Brain pericyte (primary cell): Measurements from ENCODE around the gene IMMP2L.
"Not testable (repeated sequence)": the region's sequence is repeated elsewhere in the genome, so short reads cannot be mapped to it uniquely, and the experiment has no call there.

Source experiments
- DNase-seq: peaks from one replicate; pipeline ENCODE4 v3.0.0-alpha.2; 2012; ENCODE audit warnings: low read depth, low spot score

IMMP2L gene

DNA sequence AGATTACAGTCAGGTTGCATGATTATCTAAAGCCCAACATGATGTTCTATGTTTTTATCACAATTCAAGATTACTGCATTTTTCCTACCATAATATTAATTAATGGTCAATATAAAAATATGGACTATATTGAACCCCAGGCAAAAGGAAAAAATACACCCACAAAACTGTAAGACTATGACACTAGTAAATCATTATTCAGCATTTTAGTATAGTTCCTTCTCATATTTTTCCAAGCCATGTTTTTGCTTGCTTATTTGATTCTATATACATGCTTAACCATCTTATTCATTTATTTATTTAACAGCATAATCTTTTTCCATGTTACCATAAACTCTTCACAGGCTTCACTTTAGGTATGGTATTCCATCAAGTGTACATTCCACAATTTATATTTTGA, 101.6 kb downstream of the IMMP2L start:
- DNase-seq: no peak

DNA sequence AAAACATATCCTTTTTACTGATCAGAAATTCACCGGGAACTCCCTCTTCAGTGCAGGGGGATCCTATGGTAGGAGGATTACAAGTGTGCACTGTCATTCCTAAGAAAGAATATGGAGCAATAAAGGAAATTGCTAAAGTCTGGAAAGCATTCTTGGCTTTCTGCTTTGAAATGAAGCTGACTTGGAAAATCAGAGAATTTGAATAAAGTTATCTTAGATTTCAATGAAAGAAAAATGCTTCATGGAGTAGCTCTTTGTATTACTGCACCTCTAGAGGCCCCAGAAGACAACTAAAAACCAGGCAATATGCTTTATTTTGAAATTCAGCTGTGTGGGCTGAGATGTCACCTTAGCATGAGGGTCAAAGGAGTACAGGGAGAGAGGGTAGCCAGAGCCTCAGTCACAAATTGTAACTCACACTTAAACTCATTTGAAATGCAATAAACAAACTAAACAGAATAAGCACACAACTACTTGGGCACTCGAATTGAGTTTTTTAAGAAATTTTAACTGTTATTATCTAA, 102.5 kb downstream of the IMMP2L start:
- DNase-seq: no peak

DNA sequence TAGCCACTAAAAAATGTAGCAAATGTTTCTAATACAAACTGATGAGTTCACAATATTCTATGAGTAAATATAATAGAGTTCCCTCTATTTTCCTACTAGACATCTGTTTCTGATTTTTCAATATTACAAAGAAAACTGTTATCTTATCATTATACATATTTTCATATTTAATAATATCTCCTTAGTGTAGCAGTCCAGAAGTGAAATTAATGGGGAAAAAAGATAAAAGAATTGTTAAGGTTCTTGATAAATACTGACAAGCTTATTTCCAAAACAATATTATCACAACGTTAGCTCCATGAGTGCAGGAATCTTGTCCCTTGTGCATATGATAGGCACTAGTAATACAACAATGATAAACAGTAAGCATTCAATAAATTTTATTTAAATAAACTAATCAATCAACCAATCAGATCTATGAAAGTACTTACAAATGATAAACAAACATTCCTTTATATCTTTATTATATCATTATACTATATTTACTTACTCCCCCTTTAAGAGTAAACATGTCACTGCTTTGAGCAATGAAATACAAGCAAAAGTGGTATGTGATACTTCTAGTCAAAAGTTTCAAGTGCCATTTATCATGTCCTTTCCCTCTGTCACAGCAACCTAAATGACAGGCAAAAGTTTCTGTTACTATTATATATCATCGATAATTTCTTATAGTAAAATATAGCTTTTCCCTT, 103.1 kb downstream of the IMMP2L start:
- DNase-seq: no peak

DNA sequence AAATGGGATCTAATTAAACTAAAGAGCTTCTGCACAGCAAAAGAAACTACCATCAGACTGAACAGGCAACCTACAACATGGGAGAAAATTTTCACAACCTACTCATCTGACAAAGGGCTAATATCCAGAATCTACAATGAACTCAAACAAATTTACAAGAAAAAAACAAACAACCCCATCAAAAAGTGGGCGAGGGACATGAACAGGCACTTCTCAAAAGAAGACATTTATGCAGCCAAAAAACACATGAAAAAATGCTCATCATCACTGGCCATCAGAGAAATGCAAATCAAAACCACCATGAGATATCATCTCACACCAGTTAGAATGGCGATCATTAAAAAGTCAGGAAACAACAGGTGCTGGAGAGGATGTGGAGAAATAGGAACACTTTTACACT, 111.6 kb downstream of the IMMP2L start:
- DNase-seq: not testable (repeated sequence)

DNA sequence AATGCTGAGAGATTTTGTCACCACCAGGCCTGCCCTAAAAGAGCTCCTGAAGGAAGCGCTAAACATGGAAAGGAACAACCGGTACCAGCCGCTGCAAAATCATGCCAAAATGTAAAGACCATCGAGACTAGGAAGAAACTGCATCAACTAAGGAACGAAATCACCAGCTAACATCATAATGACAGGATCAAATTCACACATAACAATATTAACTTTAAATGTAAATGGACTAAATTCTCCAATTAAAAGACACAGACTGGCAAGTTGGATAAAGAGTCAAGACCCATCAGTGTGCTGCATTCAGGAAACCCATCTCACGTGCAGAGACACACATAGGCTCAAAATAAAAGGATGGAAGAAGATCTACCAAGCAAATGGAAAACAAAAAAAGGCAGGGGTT, 114.8 kb downstream of the IMMP2L start:
- DNase-seq: not testable (repeated sequence)

DNA sequence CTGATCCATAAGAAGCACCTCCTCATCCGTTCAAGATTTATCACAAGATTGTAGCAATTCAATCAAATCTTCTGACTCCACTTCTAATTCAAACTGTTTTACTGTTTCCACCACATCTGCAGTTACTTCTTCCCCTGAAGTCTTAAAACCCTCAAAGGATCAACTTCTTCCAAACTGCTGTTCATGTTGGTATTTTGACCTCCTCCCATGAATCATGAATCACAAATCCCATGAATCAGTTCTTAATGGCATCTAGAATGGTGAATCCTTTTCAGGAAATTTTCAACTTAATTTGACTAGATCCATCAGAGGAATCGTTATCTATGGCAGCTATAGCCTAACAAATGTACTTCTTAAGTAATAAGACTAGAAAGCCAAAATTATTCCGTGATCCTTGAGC, 122.3 kb downstream of the IMMP2L start:
- DNase-seq: no peak

DNA sequence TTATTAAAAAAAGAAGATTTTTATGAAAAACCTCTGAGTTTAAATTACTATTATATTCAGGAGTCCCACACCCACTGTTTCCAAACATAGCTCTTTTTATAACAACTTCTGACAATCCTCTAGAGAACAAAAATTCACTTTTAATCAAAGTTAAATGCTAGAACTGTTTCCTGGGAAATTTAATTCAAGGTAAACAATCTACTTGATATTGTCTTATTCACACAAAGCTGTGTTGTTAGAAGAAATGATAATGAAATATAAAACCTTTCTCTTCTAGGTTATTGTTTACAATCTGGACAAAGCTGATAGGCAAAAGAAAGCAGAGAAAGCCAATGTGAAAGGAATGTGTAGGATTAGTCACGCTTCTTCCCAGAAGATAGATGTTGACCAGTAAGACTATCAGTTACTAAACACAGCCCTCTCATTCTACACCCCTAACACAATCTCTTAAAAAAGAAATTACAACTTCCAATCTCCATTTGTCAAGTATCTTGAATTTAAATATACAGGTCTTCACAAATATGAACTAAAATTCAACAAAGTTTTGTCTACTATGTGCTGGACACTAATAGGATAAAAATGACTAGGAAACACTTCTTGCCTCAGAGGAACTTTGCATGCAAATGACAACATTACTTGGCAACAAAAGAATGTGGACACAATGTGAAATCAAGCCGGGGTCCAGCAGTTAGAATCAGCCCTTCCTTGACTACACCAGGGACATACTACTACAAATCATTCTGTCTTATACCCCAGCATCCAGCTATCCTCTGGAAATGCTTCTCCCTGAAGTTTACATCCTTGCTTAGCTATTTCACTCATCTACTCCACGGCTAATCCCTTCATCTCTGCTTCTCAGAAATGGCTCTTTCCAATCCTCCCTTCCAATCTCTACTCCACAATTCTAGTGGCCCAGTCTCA, 123.7 kb downstream of the IMMP2L start:
- peak; percentile 36 for DNase-seq

DNA sequence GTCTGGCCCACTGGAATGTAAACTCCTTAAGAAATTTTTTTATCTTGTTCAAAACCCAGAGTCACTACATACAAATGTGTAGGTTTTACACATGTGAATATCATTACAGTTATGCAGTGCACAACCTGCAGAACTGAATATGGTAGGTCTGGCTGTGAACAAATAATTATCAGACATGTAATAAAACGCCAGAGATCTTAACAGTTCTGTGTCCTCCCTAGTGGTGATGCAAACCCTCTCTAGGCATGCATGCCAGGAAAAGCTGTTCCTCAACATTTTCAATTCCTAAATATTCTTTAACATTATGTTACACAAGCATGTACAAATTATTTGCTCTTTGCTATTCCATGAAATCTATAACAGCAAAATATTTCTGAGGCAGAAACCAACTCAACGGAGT, 124.6 kb downstream of the IMMP2L start:
- no peak for DNase-seq

DNA sequence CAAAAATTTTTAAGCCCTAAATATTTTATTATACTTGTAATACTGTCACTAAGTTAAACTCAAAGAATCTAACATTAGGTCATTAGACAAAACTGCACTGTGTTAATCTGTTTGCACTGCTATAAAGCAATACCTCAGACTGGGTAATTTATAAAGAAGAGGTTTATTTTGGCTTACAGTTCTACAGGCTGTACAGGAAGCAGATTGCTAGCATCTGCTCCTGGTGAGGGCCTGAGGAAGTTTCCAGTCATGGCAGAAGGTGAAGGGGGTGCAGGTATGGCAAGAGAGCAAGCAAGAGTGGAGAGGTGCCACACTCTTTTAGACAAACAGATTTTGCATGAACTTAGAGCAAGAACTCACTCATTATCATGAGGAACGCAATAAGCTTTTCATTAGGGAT, 125.7 kb downstream of the IMMP2L start:
- DNase-seq: no peak

DNA sequence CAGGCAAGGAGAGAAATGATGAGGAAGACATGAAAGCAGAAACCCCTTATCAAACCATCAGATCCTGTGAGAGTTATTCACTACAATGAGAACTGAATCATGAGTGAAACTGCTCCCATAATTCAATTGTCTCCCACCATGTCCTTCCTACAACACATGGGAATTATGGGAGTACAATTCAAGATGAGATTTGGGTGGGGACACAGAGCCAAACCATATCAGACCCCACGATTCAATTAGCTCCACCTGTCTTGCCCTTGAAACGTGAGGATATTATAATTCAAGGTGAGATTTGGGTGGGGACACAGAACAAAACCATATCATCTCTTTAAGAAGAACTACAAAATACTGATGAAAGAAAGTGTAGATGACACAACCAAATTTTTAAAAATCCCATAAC, 128.9 kb downstream of the IMMP2L start:
- no peak for DNase-seq

DNA sequence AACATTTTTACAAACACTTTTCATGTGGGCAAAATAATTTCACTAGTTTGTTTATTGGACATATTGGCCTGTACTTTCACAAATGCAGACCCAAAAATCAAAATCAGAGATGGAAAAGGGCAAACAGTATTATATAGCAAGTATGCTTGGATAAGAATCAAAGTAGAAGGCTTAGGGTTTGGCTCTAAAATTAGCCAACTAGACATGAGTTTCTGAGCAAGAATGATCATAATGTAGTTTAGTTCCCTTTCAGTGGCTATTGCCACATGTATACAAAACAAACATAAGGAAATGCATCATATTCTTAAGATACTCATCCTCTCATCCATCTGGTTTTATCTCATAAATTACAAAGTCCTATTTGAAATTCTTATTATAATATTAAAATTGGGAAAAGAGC, 132.5 kb downstream of the IMMP2L start:
- no peak for DNase-seq

DNA sequence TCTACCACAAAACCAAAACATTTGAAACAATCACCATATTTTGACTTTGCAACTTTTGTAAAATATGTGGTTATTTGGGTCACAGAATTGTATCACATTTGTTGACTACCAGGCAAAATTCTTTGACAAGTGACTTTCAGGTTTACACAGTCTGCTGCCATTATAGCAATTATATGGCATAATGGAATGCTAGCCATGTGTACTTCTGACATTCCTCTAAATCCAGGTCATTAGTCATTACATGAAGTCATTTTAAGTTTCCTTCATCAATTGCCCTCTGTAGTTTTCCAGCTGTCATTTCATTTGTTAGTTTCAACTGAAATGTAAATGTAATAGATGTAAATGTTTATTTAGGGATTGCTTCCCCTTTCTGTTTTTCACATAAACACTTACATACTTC, 137.5 kb downstream of the IMMP2L start:
- DNase-seq: no peak

DNA sequence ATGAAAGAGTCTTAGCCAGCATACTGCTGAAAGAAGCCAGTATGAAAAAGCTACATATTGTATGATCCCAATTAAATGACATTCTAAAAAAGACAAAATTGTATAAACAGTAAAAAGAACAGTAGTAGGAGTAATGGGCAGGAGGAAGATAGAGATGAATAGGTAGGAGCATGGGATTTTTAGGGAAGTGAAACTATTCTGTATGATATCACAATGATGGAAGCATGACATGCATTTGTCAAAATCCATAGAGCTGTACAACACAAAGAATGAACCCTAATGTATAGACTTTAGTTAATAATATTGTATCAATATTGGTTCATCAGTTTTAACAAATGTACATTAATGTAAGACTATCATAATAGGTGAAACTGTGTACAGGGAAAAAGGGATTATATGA, 147.9 kb downstream of the IMMP2L start:
- no peak for DNase-seq

DNA sequence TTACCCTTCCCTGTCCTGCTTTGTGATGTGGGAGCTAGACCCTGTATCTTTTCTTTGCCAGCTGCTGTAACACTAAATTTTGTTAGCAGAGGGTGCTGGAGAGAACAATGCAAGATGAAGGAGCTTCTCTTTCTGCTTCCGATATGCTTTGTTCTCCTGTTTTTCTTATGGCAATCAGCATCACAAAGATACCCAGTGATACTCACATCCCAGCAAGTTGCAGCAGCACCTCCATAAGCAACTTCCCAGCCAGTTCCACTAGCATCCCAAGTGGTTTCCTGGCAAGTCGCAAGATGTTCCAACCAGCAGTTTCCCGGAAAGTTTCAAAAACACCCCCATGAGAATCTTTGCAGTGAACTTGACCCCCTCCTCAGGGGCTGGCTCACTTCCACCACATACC, 148.6 kb downstream of the IMMP2L start:
- no peak for DNase-seq

DNA sequence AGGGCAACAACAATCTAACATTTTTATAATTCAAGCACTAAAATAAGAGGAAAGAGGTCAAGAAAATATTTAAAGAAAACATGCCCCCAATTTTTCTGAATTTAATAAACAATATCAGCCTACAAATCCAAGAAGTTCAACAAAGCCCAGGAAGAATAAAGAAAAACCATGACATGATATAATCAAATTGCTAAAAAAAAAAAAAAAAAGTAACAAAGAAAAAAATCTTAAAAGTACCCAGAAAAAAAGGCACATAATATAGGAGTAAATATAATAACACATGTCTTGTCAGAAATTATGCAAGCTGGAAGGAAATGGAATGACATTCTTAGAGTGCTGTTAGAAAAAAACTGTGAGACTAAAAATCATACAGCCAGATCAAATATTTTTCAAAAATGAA, 151.4 kb downstream of the IMMP2L start:
- DNase-seq: no peak

DNA sequence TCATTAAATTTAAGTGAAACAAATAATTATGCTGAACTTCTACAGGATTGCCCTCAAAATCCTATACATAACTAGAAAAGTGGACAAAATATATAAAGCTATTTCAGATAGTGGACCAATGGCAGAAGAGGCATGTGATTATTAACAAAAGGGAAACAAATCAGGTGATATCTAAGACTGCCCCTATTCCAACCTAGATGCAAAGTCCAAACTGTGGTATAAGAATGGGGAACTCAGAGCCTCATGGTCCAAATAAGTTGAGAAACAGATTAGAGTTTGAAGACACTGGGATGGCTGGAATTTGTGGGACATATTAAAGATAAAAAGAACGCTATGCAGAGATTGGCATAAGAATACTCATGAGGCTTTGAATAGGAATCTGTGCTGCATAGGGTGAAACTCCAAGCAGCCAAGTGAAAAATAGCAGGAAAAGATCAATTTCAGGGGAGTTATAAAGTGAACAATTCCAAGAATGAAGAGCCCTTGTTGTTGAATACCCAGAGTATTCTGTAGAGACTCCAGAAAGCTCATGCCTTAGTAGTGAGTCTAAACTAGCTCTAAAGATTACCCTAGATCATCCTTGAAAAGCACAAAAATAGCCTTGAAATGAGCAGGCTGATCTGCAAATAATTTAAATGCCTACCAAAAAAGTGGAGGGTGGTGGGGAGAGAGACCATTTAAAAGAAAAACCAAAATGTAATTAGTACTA, 152.4 kb downstream of the IMMP2L start:
- no peak for DNase-seq

DNA sequence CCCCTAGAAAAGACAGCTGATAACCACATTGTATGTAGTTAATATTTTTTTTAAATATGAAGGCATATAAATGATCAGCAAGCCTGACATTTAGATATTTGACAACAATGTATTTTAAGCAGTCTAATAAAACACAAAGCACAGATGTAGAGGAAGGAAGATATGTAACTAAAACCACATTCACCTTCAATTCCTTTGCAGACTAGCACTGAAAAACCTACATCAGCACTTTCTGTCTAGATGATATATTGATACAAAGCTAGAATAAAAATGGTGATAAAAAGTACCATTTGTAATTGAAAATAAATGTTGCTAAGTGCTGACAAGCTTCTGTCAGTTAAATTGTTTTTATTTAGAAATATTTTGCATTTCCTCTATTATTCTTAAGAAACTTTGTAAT, 153.6 kb downstream of the IMMP2L start:
- no peak for DNase-seq

DNA sequence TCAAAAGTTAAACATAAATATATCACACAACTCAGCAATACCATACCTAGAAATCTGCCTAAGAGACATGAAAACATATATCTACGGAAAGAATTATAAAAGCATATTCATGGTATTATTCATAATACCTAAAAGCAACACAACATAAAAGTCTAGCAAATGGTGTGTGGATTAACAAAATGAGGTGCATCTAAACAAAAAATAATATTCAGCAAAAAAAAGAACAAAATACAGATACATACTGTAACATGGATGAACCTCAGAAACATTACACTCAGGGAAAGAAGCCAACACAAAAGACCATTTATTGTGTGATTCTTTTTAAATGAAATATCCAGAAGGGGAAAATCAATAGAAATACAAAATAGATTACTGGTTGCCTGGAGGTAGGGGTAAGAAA, 155.0 kb downstream of the IMMP2L start:
- DNase-seq: no peak

DNA sequence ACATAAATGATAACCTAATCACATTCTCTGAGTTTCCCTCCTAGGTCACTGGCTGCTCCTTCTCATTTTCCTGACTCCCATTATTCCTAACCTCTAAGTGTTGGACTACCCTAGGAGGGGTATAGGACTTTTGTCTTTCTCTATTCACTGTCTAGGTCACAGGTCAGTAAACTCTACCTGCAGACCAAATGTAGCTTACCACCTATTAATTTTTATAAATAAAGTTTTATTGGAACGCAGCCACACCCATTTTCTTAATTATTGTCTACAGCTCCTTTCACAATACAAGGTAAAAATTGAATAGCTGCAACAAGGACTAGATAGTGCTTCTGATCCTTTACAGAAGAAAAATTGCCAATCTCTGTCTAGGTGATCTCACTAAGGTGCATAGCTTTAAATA, 156.7 kb downstream of the IMMP2L start:
- no peak for DNase-seq

DNA sequence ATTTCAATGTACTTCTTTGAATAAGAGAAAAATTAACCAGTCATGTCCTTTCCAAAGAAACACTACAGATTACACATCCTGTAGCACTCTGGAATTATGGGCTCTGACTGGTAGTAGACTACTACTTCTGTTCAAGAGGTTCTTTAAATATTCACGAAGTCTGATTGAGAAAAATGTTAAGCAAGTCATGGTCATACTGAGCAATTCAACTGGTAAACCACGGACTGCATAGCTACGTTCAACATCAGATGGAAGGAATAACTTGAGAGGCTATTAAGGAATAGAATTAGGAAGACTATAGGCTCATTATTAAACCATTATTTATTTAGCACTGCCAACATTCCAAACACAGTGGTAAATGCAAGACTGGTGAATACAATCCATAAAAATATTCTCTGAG, 160.8 kb downstream of the IMMP2L start:
- no peak for DNase-seq

DNA sequence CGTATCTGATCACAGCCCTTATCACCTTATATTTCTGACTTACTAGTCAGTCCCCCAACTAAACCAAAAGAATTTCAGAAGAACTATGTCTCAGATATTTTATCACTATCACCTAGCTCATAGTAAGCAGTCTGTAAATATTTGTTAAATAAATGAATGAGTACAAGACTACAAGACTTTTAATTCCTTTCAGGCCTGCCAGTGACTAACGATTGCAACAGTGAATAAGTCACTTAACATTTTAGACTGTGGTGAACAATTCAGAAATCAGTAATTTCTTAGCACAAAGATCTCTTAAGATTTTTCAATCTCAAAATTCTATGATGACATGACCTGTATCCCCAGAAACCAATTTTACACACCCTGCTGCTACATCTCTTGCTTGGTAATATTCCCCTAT, 162.2 kb downstream of the IMMP2L start:
- DNase-seq: no peak

DNA sequence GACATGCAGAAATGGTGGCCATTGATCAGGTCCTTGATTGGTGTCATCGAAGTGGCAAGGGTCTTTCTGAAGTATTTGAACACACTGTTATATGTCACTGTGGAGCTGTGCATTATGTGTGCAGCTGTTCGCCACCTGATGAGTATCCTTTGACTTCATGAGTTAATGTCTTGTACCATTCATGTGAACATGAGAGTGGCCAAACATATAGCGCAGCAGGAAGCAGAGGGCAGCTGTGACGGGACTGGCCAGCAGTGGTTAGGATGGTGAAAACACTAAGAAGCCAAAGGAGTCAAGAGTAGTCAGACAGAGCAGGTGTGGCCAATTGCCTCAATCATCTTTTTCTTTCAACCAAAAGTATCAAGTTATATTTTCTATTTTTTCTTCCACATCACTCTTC, 167.4 kb downstream of the IMMP2L start:
- DNase-seq: no peak
